PC-9 (cell line): ENCODE results near the gene TMC2. TPM values are rescaled to one million over a fixed set of nuclear protein-coding genes. Genes with fewer than 3 reads are reported as not detected.

Source experiments
- BruUV-seq: library from RNA; stranded (reverse); fragments of 400-500 nt; replicated peaks from 2 replicates; lab custom pipeline; 2021; lab: Mats Ljungman, UMichigan
- CTCF ChIA-PET: fragments of 300-600 bp; sonication (Branson Sonifier 250); formaldehyde crosslinking; loops from one replicate; lab custom pipeline; 2022; ENCODE audit warnings: antibody characterized with exemption; lab: Charles Lee
- POLR2A ChIA-PET: fragments of 300-600 bp; sonication (Branson Sonifier 250); formaldehyde crosslinking; loops from one replicate; lab custom pipeline; 2022; ENCODE audit warnings: antibody characterized with exemption; ENCODE audit not compliant: unreplicated experiment; lab: Charles Lee
- DNase-seq, 2 experiments: peaks; one replicate each; pipeline versions ENCODE4 v3.0.0 to v3.0.0-alpha.2; 2015 to 2022; ENCODE audit warnings: mixed read lengths in 1 of 2
- H2AFZ ChIP-seq: fragments of 200-600 bp; sonication (generic); 2 replicates; pipeline ENCODE4 v1.8.1; 2017; ENCODE audit warnings: antibody characterized with exemption
- H3F3A ChIP-seq: fragments of 200-600 bp; sonication (generic); 2 replicates; pipeline ENCODE4 v1.8.1; 2017; ENCODE audit warnings: antibody characterized with exemption, mild to moderate bottlenecking, low read depth; ENCODE audit not compliant: insufficient read depth
- H3K27ac ChIP-seq: fragments of 200-600 bp; sonication (generic); 2 replicates; pipeline ENCODE4 v1.6.1; 2016; ENCODE audit warnings: mixed run types
- H3K27me3 ChIP-seq: fragments of 200-600 bp; sonication (generic); 2 replicates; pipeline ENCODE4 v1.6.1; 2016; ENCODE audit warnings: low read depth, mixed run types; ENCODE audit not compliant: insufficient read depth
- H3K36me3 ChIP-seq: fragments of 200-600 bp; sonication (generic); 2 replicates; pipeline ENCODE4 v1.6.1; 2016; ENCODE audit warnings: low read depth, mixed run types
- H3K4me1 ChIP-seq: fragments of 200-600 bp; sonication (generic); replicated peaks from 2 replicates; pipeline ENCODE4 v1.6.1; 2016; ENCODE audit warnings: mixed run types; ENCODE audit not compliant: insufficient read depth
- H3K4me2 ChIP-seq: fragments of 200-600 bp; sonication (generic); 2 replicates; pipeline ENCODE4 v1.6.1; 2017; ENCODE audit warnings: mixed run types
- H3K4me3 ChIP-seq: fragments of 200-600 bp; sonication (generic); 2 replicates; pipeline ENCODE4 v1.6.1; 2016; ENCODE audit warnings: mixed run types
- H3K79me2 ChIP-seq: fragments of 200-600 bp; sonication (generic); 2 replicates; pipeline ENCODE4 v1.6.1; 2017; ENCODE audit warnings: low read depth, mixed run types
- H3K9me2 ChIP-seq: fragments of 200-600 bp; sonication (generic); 2 replicates; pipeline ENCODE4 v1.8.1; 2017; ENCODE audit warnings: mild to moderate bottlenecking; ENCODE audit not compliant: insufficient read depth
- H3K9me3 ChIP-seq: fragments of 200-600 bp; sonication (generic); 2 replicates; pipeline ENCODE4 v1.8.1; 2016; ENCODE audit warnings: low read depth; ENCODE audit not compliant: insufficient read depth
- H4K20me1 ChIP-seq: fragments of 200-600 bp; sonication (generic); 2 replicates; pipeline ENCODE4 v1.8.1; 2017; ENCODE audit not compliant: insufficient read depth
- CTCF ChIP-seq: fragments of 200-600 bp; sonication (generic); conservative IDR thresholded peaks from 2 replicates; pipeline ENCODE4 v1.6.1; 2017; ENCODE audit warnings: mixed run types, antibody characterized with exemption, mild to moderate bottlenecking, moderate library complexity
- EZH2 ChIP-seq: fragments of 200-600 bp; sonication (generic); IDR thresholded peaks from 2 replicates; pipeline ENCODE4 v1.8.0; 2017; ENCODE audit warnings: antibody characterized with exemption, low read depth
- intact Hi-C: fragments of 100-400 bp; cut with micrococcal nuclease; formaldehyde crosslinking; loops from one replicate; pipeline ENCODE4 v1.10.0; 2022; ENCODE audit not compliant: unreplicated experiment
- total RNA-seq: library from RNA; stranded (reverse); gene quantifications from 2 replicates; pipeline ENCODE4 v1.2.3, GENCODE V29; 2021

Gene TMC2
- total RNA-seq, 1 experiment from 2014 or later, result not detected

GRCh38 chr20:2616634-2617033, 80.3 kb downstream of the TMC2 start:
- Histone ChIP-seq H3K4me1 (no peaks in the 10 kb centered on the region), H3K4me3 (no peak overlapping the region), H3K4me2 (no peak overlapping the region), H3K9me3 (peaks cover 3% of the 10 kb centered on the region; the same call in 1 of the 2 replicates), H3K27ac (no peak overlapping the region), H3K27me3 (peaks cover 44% of the 10 kb centered on the region), H3K36me3 (no peaks in the 10 kb centered on the region), H4K20me1 (no peaks in the 10 kb centered on the region), H3F3A (no peaks in the 10 kb centered on the region), H3K79me2 (no peaks in the 10 kb centered on the region), H3K9me2 (no peaks in the 10 kb centered on the region), H2AFZ (no peak overlapping the region)
- intact Hi-C loops, result no loop called here
- no TSS peak for BruUV-seq
- TF ChIP-seq CTCF (no peak), EZH2 (no peak)
- DNase-seq, result no peak
- POLR2A ChIA-PET, result no interaction called here
- CTCF ChIA-PET, result interaction anchor here (0.7 kb wide), 1 partner anchor 585 kb away, joined by 3 read pairs; no protein-coding TSS in a partner anchor

GRCh38 chr20:2617099-2617714, 80.8 kb downstream of the TMC2 start:
- TF ChIP-seq EZH2, result no peak
- DNase-seq, result no peak
- intact Hi-C loops, result no loop called here

GRCh38 chr20:2618815-2619214, 82.4 kb downstream of the TMC2 start:
- H3K9me3 ChIP-seq, result peaks cover 3% of the 10 kb centered on the region; the same call in 1 of the 2 replicates
- no peak overlapping the region for H2AFZ ChIP-seq
- TF ChIP-seq EZH2, result no peak
- no peak for TF ChIP-seq CTCF
- ChIA-PET CTCF (no interaction called here), POLR2A (no interaction called here)
- no TSS peak for BruUV-seq
- no peak overlapping the region for H3K27ac ChIP-seq
- no peaks in the 10 kb centered on the region for H3K4me1 ChIP-seq
- intact Hi-C loops, result no loop called here
- no peak for DNase-seq
- H3K36me3 ChIP-seq, result no peaks in the 10 kb centered on the region
- no peaks in the 10 kb centered on the region for H3K79me2 ChIP-seq
- H3K4me2 ChIP-seq, result no peak overlapping the region
- H3K4me3 ChIP-seq, result no peak overlapping the region
- H3K9me2 ChIP-seq, result no peaks in the 10 kb centered on the region
- no peaks in the 10 kb centered on the region for H4K20me1 ChIP-seq
- no peaks in the 10 kb centered on the region for H3F3A ChIP-seq
- peaks cover 25% of the 10 kb centered on the region for H3K27me3 ChIP-seq

More at GRCh38 chr20:2617099-2617714, 80.8 kb downstream of the TMC2 start:
- Histone ChIP-seq H3K79me2 (no peaks in the 10 kb centered on the region), H3F3A (no peaks in the 10 kb centered on the region), H3K4me2 (no peak overlapping the region), H3K36me3 (no peaks in the 10 kb centered on the region), H3K9me2 (no peaks in the 10 kb centered on the region), H3K4me3 (no peak overlapping the region), H3K9me3 (peaks cover 3% of the 10 kb centered on the region; the same call in 1 of the 2 replicates), H3K4me1 (no peaks in the 10 kb centered on the region), H3K27me3 (peaks cover 40% of the 10 kb centered on the region), H4K20me1 (no peaks in the 10 kb centered on the region), H2AFZ (no peak overlapping the region), H3K27ac (no peak overlapping the region)
- BruUV-seq, result no TSS peak
- ChIA-PET CTCF (interaction anchor here (0.7 kb wide), 1 partner anchor 585 kb away, joined by 3 read pairs; no protein-coding TSS in a partner anchor), POLR2A (no interaction called here)
